ENCODE results near the gene PTPRM.

GRCh38 chr18:8290913-8291312, 723.8 kb downstream of the PTPRM start:
- TF ChIP-seq CTCF (conservative IDR thresholded peaks at IDR 0.05; ENCODE audit: low read depth in 2 of 2), result no peak
- TF ChIP-seq, protein P1, sequence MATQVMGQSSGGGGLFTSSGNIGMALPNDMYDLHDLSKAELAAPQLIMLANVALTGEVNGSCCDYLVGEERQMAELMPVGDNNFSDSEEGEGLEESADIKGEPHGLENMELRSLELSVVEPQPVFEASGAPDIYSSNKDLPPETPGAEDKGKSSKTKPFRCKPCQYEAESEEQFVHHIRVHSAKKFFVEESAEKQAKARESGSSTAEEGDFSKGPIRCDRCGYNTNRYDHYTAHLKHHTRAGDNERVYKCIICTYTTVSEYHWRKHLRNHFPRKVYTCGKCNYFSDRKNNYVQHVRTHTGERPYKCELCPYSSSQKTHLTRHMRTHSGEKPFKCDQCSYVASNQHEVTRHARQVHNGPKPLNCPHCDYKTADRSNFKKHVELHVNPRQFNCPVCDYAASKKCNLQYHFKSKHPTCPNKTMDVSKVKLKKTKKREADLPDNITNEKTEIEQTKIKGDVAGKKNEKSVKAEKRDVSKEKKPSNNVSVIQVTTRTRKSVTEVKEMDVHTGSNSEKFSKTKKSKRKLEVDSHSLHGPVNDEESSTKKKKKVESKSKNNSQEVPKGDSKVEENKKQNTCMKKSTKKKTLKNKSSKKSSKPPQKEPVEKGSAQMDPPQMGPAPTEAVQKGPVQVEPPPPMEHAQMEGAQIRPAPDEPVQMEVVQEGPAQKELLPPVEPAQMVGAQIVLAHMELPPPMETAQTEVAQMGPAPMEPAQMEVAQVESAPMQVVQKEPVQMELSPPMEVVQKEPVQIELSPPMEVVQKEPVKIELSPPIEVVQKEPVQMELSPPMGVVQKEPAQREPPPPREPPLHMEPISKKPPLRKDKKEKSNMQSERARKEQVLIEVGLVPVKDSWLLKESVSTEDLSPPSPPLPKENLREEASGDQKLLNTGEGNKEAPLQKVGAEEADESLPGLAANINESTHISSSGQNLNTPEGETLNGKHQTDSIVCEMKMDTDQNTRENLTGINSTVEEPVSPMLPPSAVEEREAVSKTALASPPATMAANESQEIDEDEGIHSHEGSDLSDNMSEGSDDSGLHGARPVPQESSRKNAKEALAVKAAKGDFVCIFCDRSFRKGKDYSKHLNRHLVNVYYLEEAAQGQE (IDR thresholded peaks at IDR 0.05; ENCODE audit: unreplicated experiment), result no peak
- no peak for TF ChIP-seq POLR2AphosphoS5 (IDR thresholded peaks at IDR 0.05; ENCODE audit: low read depth)
- TF ChIP-seq CREB1 (CRISPR knock-in tag; IDR thresholded peaks at IDR 0.05; ENCODE audit: low read depth), result no peak
- TF ChIP-seq EZH2 (IDR thresholded peaks at IDR 0.05; ENCODE audit: low read depth, unreplicated experiment), result no peak
- TF ChIP-seq EZH2phosphoT487 (IDR thresholded peaks at IDR 0.05; ENCODE audit: unreplicated experiment), result no peak
- no peak for TF ChIP-seq STAT1 (IDR thresholded peaks at IDR 0.05; ENCODE audit: unreplicated experiment)
- TF ChIP-seq ZNF331 (CRISPR knock-in tag; IDR thresholded peaks at IDR 0.05; ENCODE audit: low read depth), result no peak
